ENCODE data around the gene PAK3. TPM values are rescaled to one million over a fixed set of nuclear protein-coding genes. Genes with fewer than 3 reads are reported as not detected.

PAK3 gene
- total and polyA plus RNA-seq, 2 of the 8 experiments (the other 6 are each of a cell fraction or from before 2014, with no cell fraction given) = 0.80 to 7.2 TPM

DNA sequence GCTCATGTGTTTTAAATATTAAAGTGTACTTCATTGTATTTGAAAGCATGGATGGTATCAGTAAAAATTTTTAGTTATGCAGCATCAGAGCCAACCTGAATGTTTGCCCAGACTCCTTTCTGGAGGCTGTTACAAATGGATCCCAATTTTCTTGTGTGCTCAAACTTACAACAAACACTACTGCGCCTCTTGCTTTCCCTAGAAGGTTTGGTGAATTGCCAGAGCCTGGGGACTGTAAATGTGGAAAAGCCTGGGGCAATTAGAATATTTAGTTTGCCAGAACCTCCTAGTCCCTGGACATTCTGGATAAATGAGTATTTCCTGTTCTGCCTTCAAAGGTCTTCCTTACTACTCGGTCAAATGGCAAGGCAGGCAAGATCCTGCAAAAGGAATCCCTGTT, 169.5 kb downstream of the PAK3 start (continued):
- TF ChIP-seq RXRA (IDR thresholded peaks at IDR 0.05; ENCODE audit: insufficient read depth, low read depth, low read length) (no peak), NANOG (IDR thresholded peaks at IDR 0.05; ENCODE audit: insufficient read depth, low read depth, low read length, poor library complexity, severe bottlenecking) (no peak), SP2 (IDR thresholded peaks at IDR 0.05; ENCODE audit: low read length) (no peak), KDM5A (IDR thresholded peaks at IDR 0.05; ENCODE audit: low read length) (no peak), RAD21 (IDR thresholded peaks at IDR 0.05 in 1 of 2, conservative IDR thresholded peaks at IDR 0.05 in 1 of 2; ENCODE audit: low read depth in 2 of 2, low read length in 2 of 2) (no peak), RBBP5 (IDR thresholded peaks at IDR 0.05; ENCODE audit: borderline replicate concordance, low read depth, low read length) (no peak), NRF1 (IDR thresholded peaks at IDR 0.05; ENCODE audit: low read depth, low read length) (no peak), POU5F1 (IDR thresholded peaks at IDR 0.05; ENCODE audit: low read depth, low read length) (no peak)
- TF ChIP-seq, protein P1, sequence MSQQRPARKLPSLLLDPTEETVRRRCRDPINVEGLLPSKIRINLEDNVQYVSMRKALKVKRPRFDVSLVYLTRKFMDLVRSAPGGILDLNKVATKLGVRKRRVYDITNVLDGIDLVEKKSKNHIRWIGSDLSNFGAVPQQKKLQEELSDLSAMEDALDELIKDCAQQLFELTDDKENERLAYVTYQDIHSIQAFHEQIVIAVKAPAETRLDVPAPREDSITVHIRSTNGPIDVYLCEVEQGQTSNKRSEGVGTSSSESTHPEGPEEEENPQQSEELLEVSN (IDR thresholded peaks at IDR 0.05) = no peak
